Measurements from ENCODE around the gene ACSM4. TPM values are rescaled to one million over a fixed set of nuclear protein-coding genes. Genes with fewer than 3 reads are reported as not detected.

Gene ACSM4
- total RNA-seq, 1 experiment from 2014 or later, result not detected

DNA sequence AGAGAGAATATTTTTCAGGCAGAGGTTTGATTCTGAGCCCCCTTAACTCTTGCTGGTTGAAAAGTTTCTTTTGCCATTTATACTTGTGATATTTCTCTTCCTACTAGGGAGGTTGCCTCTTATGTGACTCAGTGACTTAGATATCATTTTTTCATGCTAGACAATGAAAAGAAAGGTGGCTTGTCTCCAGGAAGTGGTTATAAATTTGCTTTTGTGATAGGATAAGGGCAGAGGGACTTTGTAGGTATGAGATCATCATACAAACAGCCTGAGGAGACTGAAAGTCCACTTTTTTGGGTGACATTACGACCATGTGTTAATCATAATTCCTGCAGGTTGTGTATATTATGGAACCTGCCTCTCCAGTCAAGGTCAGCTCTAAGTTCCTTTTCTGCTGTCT lies 35.8 kb downstream of the ACSM4 start:
- intact Hi-C loops (cut with micrococcal nuclease; ENCODE audit: unreplicated experiment), result no loop called here
- TF ChIP-seq CTCF (IDR thresholded peaks at IDR 0.05; ENCODE audit: insufficient read depth in 1 of 2, low read depth in 1 of 2, low read length in 1 of 2, severe bottlenecking in 1 of 2, unreplicated experiment in 1 of 2), result no peak
- H3K9me3 Mint-ChIP-seq (ENCODE audit: unreplicated experiment), result peaks cover 19% of the 10 kb centered on the region
- no TSS peak for BruUV-seq (replicated peaks)
- POLR2A ChIA-PET, result no interaction called here
- CTCF ChIA-PET, result no interaction called here
- no peak overlapping the region for H3K27ac Mint-ChIP-seq (ENCODE audit: unreplicated experiment)
- H3K4me3 ChIP-seq (ENCODE audit: low read depth, low read length), result no peak overlapping the region
- no peak for DNase-seq
- peaks cover 3% of the 10 kb centered on the region; the same call in 1 of the 2 replicates for H3K9me3 ChIP-seq
- no peak overlapping the region for H3K4me3 Mint-ChIP-seq (ENCODE audit: unreplicated experiment)
- no peaks in the 10 kb centered on the region for H3K27me3 ChIP-seq (replicated peaks; ENCODE audit: control insufficient read depth, insufficient read depth, low read length)
- no peaks in the 10 kb centered on the region for H3K4me1 ChIP-seq
- H3K36me3 ChIP-seq (ENCODE audit: control insufficient read depth, insufficient read depth, low read length), result no peaks in the 10 kb centered on the region
- no peaks in the 10 kb centered on the region for H3K36me3 Mint-ChIP-seq (ENCODE audit: insufficient read depth, unreplicated experiment)
- no peaks in the 10 kb centered on the region for H3K27me3 Mint-ChIP-seq (ENCODE audit: insufficient read depth, unreplicated experiment)
- H3K4me1 Mint-ChIP-seq (ENCODE audit: low read depth, unreplicated experiment), result no peaks in the 10 kb centered on the region

- CTCF ChIA-PET, result no interaction called here
- Mint-ChIP-seq H3K36me3 (ENCODE audit: insufficient read depth, unreplicated experiment) (no peaks in the 10 kb centered on the region), H3K27me3 (ENCODE audit: insufficient read depth, unreplicated experiment) (no peaks in the 10 kb centered on the region), H3K9me3 (ENCODE audit: unreplicated experiment) (peaks cover 30% of the 10 kb centered on the region), H3K4me1 (ENCODE audit: low read depth, unreplicated experiment) (no peaks in the 10 kb centered on the region), H3K27ac (ENCODE audit: unreplicated experiment) (no peak overlapping the region), H3K4me3 (ENCODE audit: unreplicated experiment) (no peak overlapping the region)
- POLR2A ChIA-PET, result no interaction called here
- intact Hi-C loops (cut with micrococcal nuclease; ENCODE audit: unreplicated experiment), result no loop called here
- H3K4me3 ChIP-seq (ENCODE audit: low read depth, low read length), result no peak overlapping the region
- H3K27me3 ChIP-seq (replicated peaks; ENCODE audit: control insufficient read depth, insufficient read depth, low read length), result no peaks in the 10 kb centered on the region
- TF ChIP-seq CTCF (IDR thresholded peaks at IDR 0.05; ENCODE audit: insufficient read depth in 1 of 2, low read depth in 1 of 2, low read length in 1 of 2, severe bottlenecking in 1 of 2, unreplicated experiment in 1 of 2), result no peak
- no TSS peak for BruUV-seq (replicated peaks)
- no peaks in the 10 kb centered on the region for H3K4me1 ChIP-seq
- no peaks in the 10 kb centered on the region for H3K36me3 ChIP-seq (ENCODE audit: control insufficient read depth, insufficient read depth, low read length)
- 0 out of 2 replicates have a peak, but pooled peaks cover 3% of the 10 kb centered on the region for H3K9me3 ChIP-seq
- DNase-seq, result no peak
Measured at GRCh38 chr12:7344833-7345606, 41.1 kb downstream of the ACSM4 start.

DNA sequence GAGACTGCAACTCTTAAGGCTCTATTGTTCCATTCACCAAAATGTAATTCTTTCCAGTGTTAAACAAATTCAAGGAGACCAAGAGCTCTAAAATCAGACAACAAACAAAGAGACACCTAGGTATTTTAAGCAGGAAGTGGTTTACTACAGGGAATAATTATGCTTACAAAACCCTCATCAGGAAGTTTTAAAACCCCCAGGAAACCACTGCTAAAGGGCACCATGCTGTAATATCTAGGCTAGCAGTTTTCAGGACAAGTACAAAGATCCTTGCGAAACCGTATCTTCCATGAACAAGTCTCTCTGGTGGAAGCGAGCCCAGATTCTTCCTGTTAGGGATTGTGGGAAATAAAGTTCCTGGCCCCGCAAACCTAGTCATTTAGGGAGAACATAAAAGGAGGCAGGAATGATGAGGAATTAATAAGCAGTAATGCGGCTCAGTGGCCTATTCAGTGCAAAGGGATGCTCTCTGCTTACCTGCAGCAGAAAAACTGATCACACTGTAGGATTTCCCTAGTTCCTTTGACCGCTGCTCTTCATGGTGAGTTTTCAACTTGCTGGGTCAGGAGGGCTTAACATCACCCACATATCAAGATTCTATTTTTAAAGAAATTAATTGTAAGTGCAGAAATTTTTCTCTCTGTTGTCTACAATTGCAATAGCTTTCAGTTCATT lies 42.8 kb downstream of the ACSM4 start:
- Histone ChIP-seq H3K4me3 (ENCODE audit: low read depth, low read length) (no peak overlapping the region), H3K9me3 (0 out of 2 replicates have a peak, but pooled peaks cover 3% of the 10 kb centered on the region), H3K4me1 (no peaks in the 10 kb centered on the region), H3K27me3 (replicated peaks; ENCODE audit: control insufficient read depth, insufficient read depth, low read length) (no peaks in the 10 kb centered on the region), H3K36me3 (ENCODE audit: control insufficient read depth, insufficient read depth, low read length) (no peaks in the 10 kb centered on the region)
- H3K9me3 Mint-ChIP-seq (ENCODE audit: unreplicated experiment), result peaks cover 29% of the 10 kb centered on the region
- no peak for TF ChIP-seq CTCF (IDR thresholded peaks at IDR 0.05; ENCODE audit: insufficient read depth in 1 of 2, low read depth in 1 of 2, low read length in 1 of 2, severe bottlenecking in 1 of 2, unreplicated experiment in 1 of 2)
- no TSS peak for BruUV-seq (replicated peaks)
- H3K4me3 Mint-ChIP-seq (ENCODE audit: unreplicated experiment), result no peak overlapping the region
- no peaks in the 10 kb centered on the region for H3K4me1 Mint-ChIP-seq (ENCODE audit: low read depth, unreplicated experiment)
- H3K27me3 Mint-ChIP-seq (ENCODE audit: insufficient read depth, unreplicated experiment), result peaks cover 5% of the 10 kb centered on the region
- H3K36me3 Mint-ChIP-seq (ENCODE audit: insufficient read depth, unreplicated experiment), result no peaks in the 10 kb centered on the region
- H3K27ac Mint-ChIP-seq (ENCODE audit: unreplicated experiment), result no peak overlapping the region
- no peak for DNase-seq
- POLR2A ChIA-PET, result no interaction called here
- CTCF ChIA-PET, result no interaction called here
- intact Hi-C loops (cut with micrococcal nuclease; ENCODE audit: unreplicated experiment), result no loop called here
